ENCODE data around the gene PDXDC1.
"Not testable (repeated sequence)": the region's sequence is repeated elsewhere in the genome, so short reads cannot be mapped to it uniquely, and the experiment has no call there.

The PDXDC1 gene

GRCh38 chr16:15021429-15021828 is 46.6 kb downstream of the PDXDC1 start:
- DNase-seq = peak; percentile 17

DNA sequence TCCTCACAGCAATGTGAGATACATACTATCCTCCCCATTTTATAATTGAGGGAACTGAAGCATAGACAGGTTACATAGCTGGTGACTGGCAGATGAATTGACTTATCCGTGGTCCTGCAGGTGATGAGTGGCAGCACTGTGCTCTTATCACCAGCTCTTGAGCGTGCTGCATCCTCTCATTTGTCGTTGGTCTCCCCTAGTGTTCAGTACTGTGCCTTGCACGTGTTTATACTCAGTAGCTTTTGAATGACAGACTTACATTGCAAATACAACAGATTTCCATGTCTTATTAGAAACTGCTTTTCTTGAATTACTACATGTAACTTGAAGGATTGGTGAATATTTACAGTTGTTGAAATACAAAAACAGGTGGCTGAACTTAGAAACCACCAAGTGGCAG is 47.4 kb downstream of the PDXDC1 start:
- peak; percentile 72 for DNase-seq

DNA sequence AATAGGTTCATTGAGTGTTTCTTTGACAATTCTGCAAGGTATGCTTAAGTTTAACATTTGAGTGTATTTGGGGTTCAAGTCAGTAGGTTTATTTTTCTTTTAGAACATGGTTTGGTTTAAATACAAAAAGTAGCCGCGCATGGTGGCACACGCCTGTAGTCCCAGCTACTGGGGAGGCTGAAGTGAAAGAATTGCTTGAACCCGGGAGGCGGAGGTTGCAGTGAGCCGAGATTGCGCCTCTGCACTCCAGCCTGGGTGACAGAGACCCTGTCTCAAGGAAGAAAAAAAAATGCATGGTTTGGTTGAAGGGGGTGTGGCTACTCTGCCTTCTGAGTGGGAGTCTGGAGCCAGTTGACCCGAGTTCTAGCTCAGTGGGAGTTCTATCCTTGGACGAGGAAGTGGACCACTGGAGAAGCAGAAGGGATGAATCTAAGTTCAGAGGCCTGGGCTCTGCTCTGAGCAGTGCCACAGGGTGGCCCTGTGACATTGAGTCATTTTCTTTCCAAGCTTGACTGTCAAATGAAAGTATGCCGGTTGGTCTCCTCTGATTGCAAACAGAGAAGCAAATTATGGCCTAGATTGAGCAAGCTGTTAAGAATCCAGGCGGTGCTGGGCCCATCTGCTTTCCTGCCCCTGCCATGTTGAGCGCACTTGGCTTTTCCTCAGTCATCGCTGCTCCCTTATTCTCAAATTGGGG is 48.7 kb downstream of the PDXDC1 start:
- DNase-seq = not testable (repeated sequence)

GRCh38 chr16:15024858-15025199 is 50.0 kb downstream of the PDXDC1 start:
- not testable (repeated sequence) for DNase-seq

- not testable (repeated sequence) for DNase-seq
Observed at GRCh38 chr16:15025234-15025951, 50.6 kb downstream of the PDXDC1 start.

- not testable (repeated sequence) for DNase-seq
Observed at GRCh38 chr16:15027051-15027450, 52.2 kb downstream of the PDXDC1 start.

DNA sequence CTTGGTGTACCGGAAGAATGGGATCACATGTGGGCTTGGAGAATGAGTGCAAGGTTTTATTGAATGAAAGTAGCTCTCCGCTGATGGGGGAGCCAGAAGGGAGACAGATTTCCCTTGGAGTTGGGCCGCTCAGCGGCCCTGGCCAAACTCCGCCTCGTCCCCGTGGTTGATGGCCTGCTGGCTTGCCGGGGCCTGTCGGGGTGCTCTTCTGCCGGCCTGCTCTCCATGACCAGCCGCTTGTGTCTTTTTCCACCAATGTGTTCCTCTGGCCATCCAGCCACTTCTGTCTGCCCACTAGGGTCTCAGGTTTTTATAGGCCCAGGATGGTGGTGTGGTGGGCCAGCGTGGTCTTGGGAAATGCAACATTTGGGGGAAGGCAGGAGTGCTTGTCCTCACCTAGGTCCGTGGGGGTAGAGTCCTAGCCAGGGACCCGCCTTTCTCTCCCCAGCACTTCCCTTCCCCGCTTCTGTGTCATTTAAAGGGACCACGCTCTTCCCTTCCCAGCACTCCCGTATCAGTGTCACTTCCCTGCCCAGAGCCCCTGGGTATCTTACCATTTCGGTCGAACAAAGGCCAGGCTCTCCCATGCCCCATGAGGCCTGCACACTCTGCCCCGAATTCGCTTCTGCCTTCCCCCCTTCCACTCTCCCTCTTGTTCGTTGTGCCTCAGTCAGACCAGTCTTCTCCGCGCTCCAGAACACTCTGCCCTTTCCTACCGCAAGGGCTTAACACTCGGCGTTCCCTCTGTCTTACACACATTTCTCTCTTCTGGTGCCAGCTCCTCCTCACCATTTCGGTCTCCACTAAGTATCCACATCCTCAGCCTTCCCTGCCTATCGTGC is 52.9 kb downstream of the PDXDC1 start:
- not testable (repeated sequence) for DNase-seq

- DNase-seq = not testable (repeated sequence)
Observed at GRCh38 chr16:15028345-15028715, 53.5 kb downstream of the PDXDC1 start.

- DNase-seq = not testable (repeated sequence)
Observed at GRCh38 chr16:15028801-15029698, 54.2 kb downstream of the PDXDC1 start.

DNA sequence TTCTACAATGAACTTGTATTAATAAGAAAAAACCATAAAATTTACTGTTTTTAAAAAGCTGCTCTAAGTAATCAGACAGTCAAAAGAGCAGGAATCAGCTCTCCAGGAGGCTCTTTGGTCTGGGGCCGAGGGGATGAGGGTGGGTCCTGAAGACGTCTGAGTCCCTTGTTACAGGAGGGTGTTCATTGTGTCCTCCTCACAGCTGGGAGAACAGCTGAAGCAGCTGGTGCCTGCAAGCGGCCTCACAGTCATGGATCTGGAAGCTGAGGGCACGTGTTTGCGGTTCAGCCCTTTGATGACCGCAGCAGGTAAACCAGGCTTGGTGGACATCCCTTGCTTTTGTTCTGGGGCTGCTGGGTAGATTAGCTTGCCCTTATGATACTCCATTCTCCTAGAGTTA is 54.9 kb downstream of the PDXDC1 start:
- DNase-seq = peak; percentile 27

DNA sequence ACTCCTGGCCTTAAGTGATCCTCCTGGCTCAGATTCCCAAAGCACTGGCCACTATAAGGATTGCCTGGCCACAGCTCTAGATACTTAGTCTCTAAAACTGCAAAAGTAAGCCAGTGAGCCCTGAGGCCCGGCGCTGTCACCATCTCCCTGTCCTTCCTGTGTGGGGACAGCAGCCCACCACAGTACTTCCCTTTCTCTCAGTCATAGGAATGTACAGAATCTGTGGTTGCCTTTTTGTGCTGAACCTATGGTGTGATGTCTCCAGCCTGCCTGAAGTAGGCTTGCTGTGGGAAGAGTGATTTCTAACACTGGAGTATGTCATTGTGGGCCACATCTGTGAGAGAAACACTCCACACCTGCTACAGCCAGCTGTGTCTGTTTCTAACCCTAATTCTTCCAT is 56.4 kb downstream of the PDXDC1 start:
- no peak for DNase-seq

DNA sequence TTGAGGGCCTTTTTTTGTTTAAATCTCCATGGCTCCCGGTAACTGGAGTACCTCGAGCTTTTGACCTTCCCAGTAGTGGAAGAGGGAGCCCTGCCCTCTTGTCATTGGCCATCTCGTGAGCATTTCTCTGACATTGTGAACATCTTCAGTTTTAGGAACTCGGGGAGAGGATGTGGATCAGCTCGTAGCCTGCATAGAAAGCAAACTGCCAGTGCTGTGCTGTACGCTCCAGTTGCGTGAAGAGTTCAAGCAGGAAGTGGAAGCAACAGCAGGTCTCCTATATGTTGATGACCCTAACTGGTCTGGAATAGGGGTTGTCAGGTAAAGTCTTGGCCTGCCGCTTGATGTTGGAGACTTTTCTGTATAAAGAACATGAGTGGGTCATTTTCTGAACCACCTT is 56.8 kb downstream of the PDXDC1 start:
- no peak for DNase-seq

- DNase-seq = no peak
Observed at GRCh38 chr16:15032547-15033308, 57.9 kb downstream of the PDXDC1 start.

DNA sequence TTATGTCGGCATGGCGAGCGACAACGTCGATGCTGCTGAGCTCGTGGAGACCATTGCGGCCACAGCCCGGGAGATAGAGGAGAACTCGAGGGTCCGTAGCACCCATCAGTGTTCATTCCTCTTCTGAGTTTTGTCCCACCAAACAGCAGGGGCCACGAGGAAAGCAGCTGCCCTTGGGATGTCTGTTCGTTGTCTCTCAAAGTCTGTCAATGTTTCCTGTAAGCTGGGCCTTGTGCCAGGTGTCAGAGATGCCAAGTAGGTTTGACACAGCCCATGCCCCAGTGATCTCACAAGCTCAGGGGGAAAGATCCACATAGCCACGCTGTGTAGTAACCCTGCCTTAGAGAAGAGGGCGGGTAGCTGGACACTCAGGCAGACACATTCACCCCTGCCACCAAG is 58.5 kb downstream of the PDXDC1 start:
- DNase-seq = no peak

GRCh38 chr16:15034266-15035162 is 59.7 kb downstream of the PDXDC1 start:
- no peak for DNase-seq

- DNase-seq = no peak
Observed at GRCh38 chr16:15035163-15035729, 60.4 kb downstream of the PDXDC1 start.

DNA sequence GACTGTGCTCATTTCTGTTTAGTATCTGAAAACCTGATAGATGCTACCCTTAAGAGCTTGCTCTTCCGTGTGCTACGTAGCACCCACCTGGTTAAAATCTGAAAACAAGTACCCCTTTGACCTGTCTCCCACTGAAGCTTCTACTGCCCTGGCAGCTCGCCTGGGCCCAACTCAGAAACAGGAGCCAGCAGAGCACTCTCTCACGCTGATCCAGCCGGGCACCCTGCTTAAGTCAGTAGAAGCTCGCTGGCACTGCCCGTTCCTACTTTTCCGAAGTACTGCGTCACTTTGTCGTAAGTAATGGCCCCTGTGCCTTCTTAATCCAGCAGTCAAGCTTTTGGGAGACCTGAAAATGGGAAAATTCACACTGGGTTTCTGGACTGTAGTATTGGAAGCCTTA is 62.2 kb downstream of the PDXDC1 start:
- DNase-seq = no peak

GRCh38 chr16:15037745-15038144 is 62.9 kb downstream of the PDXDC1 start:
- DNase-seq = no peak

DNA sequence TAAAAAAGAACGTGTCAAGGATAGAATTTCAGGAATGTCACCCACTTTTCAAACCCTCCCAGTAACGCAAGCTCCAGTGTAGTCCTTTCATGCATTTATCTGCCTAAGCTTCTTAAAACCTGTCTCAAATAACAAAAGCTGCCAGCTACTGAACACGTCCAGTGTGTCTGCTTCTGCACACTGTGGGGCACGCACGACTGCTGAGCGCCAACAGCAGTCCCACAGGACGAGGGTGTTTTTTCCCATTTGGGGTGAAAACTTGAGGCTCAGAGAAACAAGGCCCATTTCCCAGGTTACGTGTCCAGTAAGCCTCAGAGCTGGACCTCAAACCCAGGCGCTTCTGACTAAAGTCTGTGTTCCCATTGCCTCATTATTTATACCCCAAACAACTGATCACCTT is 63.9 kb downstream of the PDXDC1 start:
- DNase-seq = no peak

GRCh38 chr16:15041271-15042004 is 66.6 kb downstream of the PDXDC1 start:
- no peak for DNase-seq

All from eye (tissue), 1 donor.